K562 (cell line): ENCODE results near the gene OTOP3. TPM values are rescaled to one million over a fixed set of nuclear protein-coding genes. Genes with fewer than 3 reads are reported as not detected.
A peak's percentile ranks its signal among the peaks of the same experiment; 100 is the strongest.

Experiments
- ATAC-seq: fragments of 200-7000 bp; cut with Tn5 transposase; 3 replicates; pipeline ENCODE4 v1.9.1; 2020; ENCODE audit warnings: moderate library complexity
- BruUV-seq: library from RNA; stranded (reverse); fragments of 400-500 nt; replicated peaks from 2 replicates; lab custom pipeline; 2021; lab: Mats Ljungman, UMichigan
- CTCF ChIA-PET: fragments of 300-600 bp; formaldehyde crosslinking; extraction: SDS; loops from one replicate; lab custom pipeline; 2021; ENCODE audit warnings: low intra/inter-chr PET ratio; lab: Yijun Ruan, JAX
- POLR2A ChIA-PET: fragments of 300-600, 350-650 bp; sonication (Branson Sonifier 250); formaldehyde crosslinking; extraction: SDS; loops from one replicate; lab custom pipeline; 2021; ENCODE audit warnings: antibody characterized with exemption, inconsistent platforms; lab: Yijun Ruan, JAX
- DNase-seq, 4 experiments: peaks; one replicate each; pipeline versions ENCODE4 v3.0.0 to v3.0.0-alpha.2; 2011 to 2018; ENCODE audit warnings: low spot score in 3 of 4, mixed read lengths in 3 of 4; ENCODE audit errors: extremely low read depth in 1 of 4
- FAIRE-seq: peaks from 2 replicates; lab custom pipeline; 2011; peaks lifted over from hg19 to GRCh38; lab: Jason Lieb, UNC
- H2AFZ ChIP-seq: 2 replicates; pipeline ENCODE4 v1.6.0; 2011; ENCODE audit warnings: low read depth, low read length, control low read depth, inconsistent platforms
- H3K27ac ChIP-seq: fragments of 200-600 bp; 3 replicates; pipeline ENCODE4 v1.8.0; 2011; ENCODE audit warnings: low read depth, mild to moderate bottlenecking, control low read depth, inconsistent platforms, low read length, moderate library complexity, mixed read lengths; ENCODE audit errors: extremely low read depth
- H3K27me3 ChIP-seq, 2 experiments: fragments of 300-600 bp in 1 of 2; 2 replicates in 1 of 2; 3 replicates in 1 of 2; pipeline versions ENCODE4 v1.6.0 to v1.8.0; 2011; ENCODE audit warnings: inconsistent platforms in 2 of 2, low read length in 2 of 2, mild to moderate bottlenecking in 1 of 2, mixed read lengths in 1 of 2, moderate library complexity in 1 of 2; ENCODE audit not compliant: control insufficient read depth in 2 of 2, insufficient read depth in 2 of 2
- H3K36me3 ChIP-seq: fragments of 300-600 bp; 3 replicates; pipeline ENCODE4 v1.8.0; 2011; ENCODE audit warnings: mild to moderate bottlenecking, low read length, inconsistent platforms; ENCODE audit not compliant: control insufficient read depth, insufficient read depth
- H3K4me1 ChIP-seq, 2 experiments: fragments of 200-600 bp in 1 of 2; replicated peaks in 1 of 2; 2 replicates in 1 of 2; 3 replicates in 1 of 2; pipeline versions ENCODE4 v1.5.1 to v1.8.0; 2011; ENCODE audit warnings: inconsistent platforms in 2 of 2, low read length in 2 of 2, mild to moderate bottlenecking in 1 of 2, mixed read lengths in 1 of 2, moderate library complexity in 1 of 2; ENCODE audit not compliant: control insufficient read depth in 2 of 2, insufficient read depth in 2 of 2
- H3K4me2 ChIP-seq: 2 replicates; pipeline ENCODE4 v1.6.1; 2011; ENCODE audit warnings: low read length, control low read depth, inconsistent platforms, mixed read lengths; ENCODE audit not compliant: insufficient read depth
- H3K4me3 ChIP-seq: fragments of 200-600 bp; sonication (generic), shearing (Covaris generic); 2 replicates; pipeline ENCODE4 v1.5.1; 2016; ENCODE audit warnings: control low read depth, inconsistent platforms
- H3K79me2 ChIP-seq: fragments of 200-600 bp; 3 replicates; pipeline ENCODE4 v1.8.0; 2011; ENCODE audit warnings: low read length, inconsistent platforms; ENCODE audit not compliant: control insufficient read depth, insufficient read depth
- H3K9ac ChIP-seq, 2 experiments: 2 replicates each; pipeline versions ENCODE4 v1.6.0 to v1.6.1; 2011; ENCODE audit warnings: low read depth in 2 of 2, low read length in 2 of 2, control low read depth in 1 of 2, inconsistent platforms in 1 of 2, mild to moderate bottlenecking in 1 of 2, mixed read lengths in 1 of 2; ENCODE audit not compliant: insufficient read depth in 1 of 2
- H3K9me1 ChIP-seq: one replicate; pipeline ENCODE4 v1.6.0; 2011; ENCODE audit warnings: inconsistent platforms, mild to moderate bottlenecking, low read length, moderate library complexity; ENCODE audit not compliant: control insufficient read depth, insufficient read depth
- H3K9me3 ChIP-seq: replicated peaks from 2 replicates; pipeline ENCODE4 v1.5.1; 2011; ENCODE audit warnings: low read depth, low read length, inconsistent platforms; ENCODE audit not compliant: control insufficient read depth, insufficient read depth
- H4K20me1 ChIP-seq: replicated peaks from 2 replicates; pipeline ENCODE4 v1.6.1; 2011; ENCODE audit warnings: low read length, inconsistent platforms, mixed read lengths; ENCODE audit not compliant: control insufficient read depth, insufficient read depth
- GTF2A2 ChIP-seq: IDR thresholded peaks from 2 replicates; pipeline ENCODE4 v1.6.1; 2016; ENCODE audit warnings: mild to moderate bottlenecking, missing genetic modification characterization, missing compliant biosample characterization
- GTF2E2 ChIP-seq: fragments of 200-800 bp; sonication (Bioruptor generic); IDR thresholded peaks from 2 replicates; pipeline ENCODE4 v1.6.1; 2016; ENCODE audit warnings: missing genetic modification characterization, missing compliant biosample characterization
- KLF16 ChIP-seq: IDR thresholded peaks from 2 replicates; pipeline ENCODE4 v1.6.1; 2016; ENCODE audit warnings: antibody characterized with exemption
- MYC ChIP-seq, 2 experiments: fragments of 250-450 bp in 1 of 2; sonication (Bioruptor Pico) in 1 of 2; IDR thresholded peaks; 2 replicates each; pipeline versions ENCODE4 v1.5.1 to v1.6.1; 2012 to 2021; ENCODE audit warnings: low read depth in 2 of 2, borderline replicate concordance in 1 of 2, improper control_type of control experiment in 1 of 2, low read length in 1 of 2, mild to moderate bottlenecking in 1 of 2, moderate library complexity in 1 of 2
- NFIC ChIP-seq: fragments of 450-650 bp; IDR thresholded peaks from 2 replicates; pipeline ENCODE4 v1.6.1; 2017; ENCODE audit warnings: mild to moderate bottlenecking, inconsistent platforms
- STAT6 ChIP-seq: sonication (generic); formaldehyde crosslinking; IDR thresholded peaks from 2 replicates; pipeline ENCODE4 v1.8.1; 2023; ENCODE audit warnings: mild to moderate bottlenecking, missing genetic modification reagents
- ZBTB9 ChIP-seq: fragments of 450-650 bp; formaldehyde crosslinking; IDR thresholded peaks from 2 replicates; pipeline ENCODE4 v1.4.0; 2020; ENCODE audit warnings: mild to moderate bottlenecking, moderate library complexity
- WGBS: fragments of 100-300 bp; shearing (Covaris generic); methylation state at CpG from one replicate; pipeline ENCODE4 v1.1.6; 2016; ENCODE audit warnings: low coverage, mixed read lengths; ENCODE audit not compliant: insufficient coverage; ENCODE audit errors: missing lambda C conversion rate; 5-methylcytosine and 5-hydroxymethylcytosine counted together
- in situ Hi-C: fragments of 300-500 bp; cut with MboI; formaldehyde crosslinking; loops from 4 replicates; pipeline ENCODE4 v1.15.0; 2018; ENCODE audit warnings: inconsistent platforms, mixed read lengths
- intact Hi-C: fragments of 100-400 bp; cut with micrococcal nuclease; formaldehyde crosslinking; loops from 2 replicates; pipeline ENCODE4 v1.14.2; 2022
- polyA plus RNA-seq, 8 experiments: library from polyadenylated mRNA; depleted of rRNA in 4 of 8; stranded (reverse) in 5 of 8; unstranded in 3 of 8; fragments of >200 nt; fragmentation: Nextera tagmentation in 2 of 8; fragmentation: Illumina TruSeq in 1 of 8; extraction: Ambion mirVana in 2 of 8; extraction: Trizol in 1 of 8; gene quantifications; 2 replicates each; pipeline versions ENCODE4 v1.2.1 to v1.2.3, GENCODE V29; 2011 to 2014; ENCODE audit warnings: inconsistent platforms in 1 of 8, missing spikeins in 1 of 8
- total RNA-seq, 7 experiments: library from RNA; depleted of rRNA in 6 of 7; stranded (reverse); fragments of >200 nt in 6 of 7; fragmentation: Illumina TruSeq in 2 of 7; extraction: Trizol in 2 of 7; gene quantifications; 2 replicates each; pipeline versions ENCODE4 v1.2.1 to v1.2.3, GENCODE V29; 2011 to 2021; ENCODE audit warnings: low replicate concordance in 1 of 7
- TF ChIP-seq, protein P1 (sequence below): sonication (generic); formaldehyde crosslinking; IDR thresholded peaks from 2 replicates; pipeline ENCODE4 v1.8.0; 2022; ENCODE audit warnings: mild to moderate bottlenecking, missing genetic modification reagents
- TF ChIP-seq, protein P2 (sequence below): IDR thresholded peaks from 2 replicates; pipeline ENCODE4 v1.6.1; 2011; ENCODE audit warnings: borderline replicate concordance, low read depth, mild to moderate bottlenecking, moderate library complexity, low read length; ENCODE audit not compliant: insufficient read depth, poor library complexity, severe bottlenecking

The OTOP3 gene
- total and polyA plus RNA-seq, 9 of the 15 experiments (the other 6 are each of a cell fraction or from before 2014, with no cell fraction given): not detected

DNA sequence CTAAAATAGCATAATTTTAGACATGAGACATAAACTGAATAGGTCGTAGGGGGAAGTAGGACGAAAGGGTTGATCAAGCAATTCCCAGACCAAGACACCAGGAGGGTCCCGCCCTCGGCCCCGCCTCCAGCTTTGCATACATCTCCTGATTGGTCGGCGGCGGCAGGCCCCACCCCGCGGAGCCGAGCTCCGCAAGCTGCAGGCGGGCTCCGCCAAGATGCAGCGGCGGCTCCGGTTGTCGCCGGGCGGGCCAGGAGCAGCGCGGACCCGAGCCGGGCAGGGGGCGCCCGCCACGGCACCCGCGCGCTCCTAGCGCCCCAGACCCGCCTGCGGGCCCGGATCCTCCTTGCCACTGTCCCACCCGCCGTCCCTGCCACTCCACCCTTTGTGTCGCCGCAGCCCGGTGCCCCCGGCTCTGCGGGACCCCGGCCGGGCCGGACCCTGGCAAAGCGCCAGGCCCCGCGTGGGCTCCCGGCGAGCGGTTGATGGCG lies 51.8 kb downstream of the OTOP3 start, which contains the start of gene CDR2L:
TSS of gene CDR2L (plus strand) at position 215 of the 491 bp plus-strand sequence. CDS start 412 bp downstream, outside the sequence.
- CTCF ChIA-PET: interaction anchor here (0.6 to 1.1 kb wide), 3 partner anchors 19 to 85 kb away, joined by 3 to 5 read pairs (median 4); no protein-coding TSS in a partner anchor
- peaks cover 13% of the 10 kb centered on the region; the same call in 2 of the 3 replicates for H3K79me2 ChIP-seq
- H3K9me3 ChIP-seq: no peaks in the 10 kb centered on the region
- in situ Hi-C loops: no loop called here
- peak within 1 kb of the TSS; percentile 94 for H2AFZ ChIP-seq
- under 1% methylated on average over 50 of the region's 51 CpGs for WGBS
- no TSS peak for BruUV-seq
- DNase-seq (peak; percentile 96 to 97 (median 96)), ATAC-seq (peak; percentile 95), FAIRE-seq (peak; percentile 90)
- no peaks in the 10 kb centered on the region for H3K27me3 ChIP-seq
- peak within 1 kb of the TSS; percentile 94 for H3K4me2 ChIP-seq
- H3K9me1 ChIP-seq: no peaks in the 10 kb centered on the region
- H3K4me3 ChIP-seq: peak within 1 kb of the TSS; percentile 83
- intact Hi-C loops: no loop called here
- H3K9ac ChIP-seq: peak within 1 kb of the TSS; percentile 69 to 93
- peak within 1 kb of the TSS; percentile 75 for H3K27ac ChIP-seq
- no peaks in the 10 kb centered on the region for H3K36me3 ChIP-seq
- H4K20me1 ChIP-seq: peaks cover 7% of the 10 kb centered on the region; the same call in 1 of the 2 replicates
- POLR2A ChIA-PET: interaction anchor here (0.6 to 6.4 kb wide), 10 partner anchors 13 to 750 kb away, joined by 3 to 56 read pairs (median 4); partner anchors contain the start of gene MRPL58
- H3K4me1 ChIP-seq: peaks cover 12 to 38% of the 10 kb centered on the region in 2 experiments; a peak in 4 of 5 replicates
- TF ChIP-seq STAT6 (0 out of 2 replicates have a peak, but pooled peaks have one; percentile 51), MYC (IDR thresholded peaks at IDR 0.05; ENCODE audit: low read depth, low read length) (0 out of 2 replicates have a peak, but pooled peaks have one; percentile 11), MYC (CRISPR knock-in tag; IDR thresholded peaks at IDR 0.05; ENCODE audit: borderline replicate concordance, low read depth) (no peak), ZBTB9 (CRISPR knock-in tag) (0 out of 2 replicates have a peak, but pooled peaks have one; percentile 16), NFIC (peak; percentile 87), GTF2A2 (no peak), KLF16 (no peak), GTF2E2 (0 out of 2 replicates have a peak, but pooled peaks have one; percentile 7)
- TF ChIP-seq, protein P1, sequence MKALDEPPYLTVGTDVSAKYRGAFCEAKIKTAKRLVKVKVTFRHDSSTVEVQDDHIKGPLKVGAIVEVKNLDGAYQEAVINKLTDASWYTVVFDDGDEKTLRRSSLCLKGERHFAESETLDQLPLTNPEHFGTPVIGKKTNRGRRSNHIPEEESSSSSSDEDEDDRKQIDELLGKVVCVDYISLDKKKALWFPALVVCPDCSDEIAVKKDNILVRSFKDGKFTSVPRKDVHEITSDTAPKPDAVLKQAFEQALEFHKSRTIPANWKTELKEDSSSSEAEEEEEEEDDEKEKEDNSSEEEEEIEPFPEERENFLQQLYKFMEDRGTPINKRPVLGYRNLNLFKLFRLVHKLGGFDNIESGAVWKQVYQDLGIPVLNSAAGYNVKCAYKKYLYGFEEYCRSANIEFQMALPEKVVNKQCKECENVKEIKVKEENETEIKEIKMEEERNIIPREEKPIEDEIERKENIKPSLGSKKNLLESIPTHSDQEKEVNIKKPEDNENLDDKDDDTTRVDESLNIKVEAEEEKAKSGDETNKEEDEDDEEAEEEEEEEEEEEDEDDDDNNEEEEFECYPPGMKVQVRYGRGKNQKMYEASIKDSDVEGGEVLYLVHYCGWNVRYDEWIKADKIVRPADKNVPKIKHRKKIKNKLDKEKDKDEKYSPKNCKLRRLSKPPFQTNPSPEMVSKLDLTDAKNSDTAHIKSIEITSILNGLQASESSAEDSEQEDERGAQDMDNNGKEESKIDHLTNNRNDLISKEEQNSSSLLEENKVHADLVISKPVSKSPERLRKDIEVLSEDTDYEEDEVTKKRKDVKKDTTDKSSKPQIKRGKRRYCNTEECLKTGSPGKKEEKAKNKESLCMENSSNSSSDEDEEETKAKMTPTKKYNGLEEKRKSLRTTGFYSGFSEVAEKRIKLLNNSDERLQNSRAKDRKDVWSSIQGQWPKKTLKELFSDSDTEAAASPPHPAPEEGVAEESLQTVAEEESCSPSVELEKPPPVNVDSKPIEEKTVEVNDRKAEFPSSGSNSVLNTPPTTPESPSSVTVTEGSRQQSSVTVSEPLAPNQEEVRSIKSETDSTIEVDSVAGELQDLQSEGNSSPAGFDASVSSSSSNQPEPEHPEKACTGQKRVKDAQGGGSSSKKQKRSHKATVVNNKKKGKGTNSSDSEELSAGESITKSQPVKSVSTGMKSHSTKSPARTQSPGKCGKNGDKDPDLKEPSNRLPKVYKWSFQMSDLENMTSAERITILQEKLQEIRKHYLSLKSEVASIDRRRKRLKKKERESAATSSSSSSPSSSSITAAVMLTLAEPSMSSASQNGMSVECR (CRISPR knock-in tag): no peak
- TF ChIP-seq, protein P2, sequence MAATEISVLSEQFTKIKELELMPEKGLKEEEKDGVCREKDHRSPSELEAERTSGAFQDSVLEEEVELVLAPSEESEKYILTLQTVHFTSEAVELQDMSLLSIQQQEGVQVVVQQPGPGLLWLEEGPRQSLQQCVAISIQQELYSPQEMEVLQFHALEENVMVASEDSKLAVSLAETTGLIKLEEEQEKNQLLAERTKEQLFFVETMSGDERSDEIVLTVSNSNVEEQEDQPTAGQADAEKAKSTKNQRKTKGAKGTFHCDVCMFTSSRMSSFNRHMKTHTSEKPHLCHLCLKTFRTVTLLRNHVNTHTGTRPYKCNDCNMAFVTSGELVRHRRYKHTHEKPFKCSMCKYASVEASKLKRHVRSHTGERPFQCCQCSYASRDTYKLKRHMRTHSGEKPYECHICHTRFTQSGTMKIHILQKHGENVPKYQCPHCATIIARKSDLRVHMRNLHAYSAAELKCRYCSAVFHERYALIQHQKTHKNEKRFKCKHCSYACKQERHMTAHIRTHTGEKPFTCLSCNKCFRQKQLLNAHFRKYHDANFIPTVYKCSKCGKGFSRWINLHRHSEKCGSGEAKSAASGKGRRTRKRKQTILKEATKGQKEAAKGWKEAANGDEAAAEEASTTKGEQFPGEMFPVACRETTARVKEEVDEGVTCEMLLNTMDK: peak; percentile 68
